Measurements from ENCODE around the gene LMAN1. TPM values are rescaled to one million over a fixed set of nuclear protein-coding genes. Genes with fewer than 3 reads are reported as not detected.

LMAN1 gene
- total RNA-seq, 2 donors from 2014 or later = 57.4 to 72.5 TPM

DNA sequence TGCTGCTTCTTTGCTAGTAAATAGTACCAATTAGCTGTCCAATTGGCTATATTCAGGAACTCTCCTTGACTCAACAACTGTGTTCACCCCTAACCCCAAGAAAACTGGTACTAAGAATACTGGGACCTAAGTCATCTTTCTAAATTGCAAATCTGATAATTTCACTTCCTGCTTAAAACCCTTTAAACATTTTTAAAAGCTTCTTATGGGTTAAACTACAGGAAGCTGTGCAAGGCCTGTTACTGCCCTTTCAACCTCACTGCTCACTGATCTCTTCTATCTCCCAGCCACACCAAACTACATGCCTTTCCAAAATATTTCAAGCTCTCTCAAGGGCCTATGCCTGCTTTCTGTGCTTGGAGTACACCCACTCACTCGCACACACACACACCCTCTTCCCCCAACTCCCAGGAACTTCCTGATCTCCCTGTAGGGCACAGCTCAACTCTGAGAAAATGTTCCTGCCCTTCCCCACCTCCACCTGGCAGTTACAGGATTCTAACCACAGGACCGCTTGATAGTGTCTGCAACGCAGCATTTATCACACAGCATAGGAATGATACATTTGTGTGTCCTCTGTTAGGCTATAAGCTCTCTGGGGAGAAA, 6.7 kb downstream of the LMAN1 start:
- TF ChIP-seq, protein P1, sequence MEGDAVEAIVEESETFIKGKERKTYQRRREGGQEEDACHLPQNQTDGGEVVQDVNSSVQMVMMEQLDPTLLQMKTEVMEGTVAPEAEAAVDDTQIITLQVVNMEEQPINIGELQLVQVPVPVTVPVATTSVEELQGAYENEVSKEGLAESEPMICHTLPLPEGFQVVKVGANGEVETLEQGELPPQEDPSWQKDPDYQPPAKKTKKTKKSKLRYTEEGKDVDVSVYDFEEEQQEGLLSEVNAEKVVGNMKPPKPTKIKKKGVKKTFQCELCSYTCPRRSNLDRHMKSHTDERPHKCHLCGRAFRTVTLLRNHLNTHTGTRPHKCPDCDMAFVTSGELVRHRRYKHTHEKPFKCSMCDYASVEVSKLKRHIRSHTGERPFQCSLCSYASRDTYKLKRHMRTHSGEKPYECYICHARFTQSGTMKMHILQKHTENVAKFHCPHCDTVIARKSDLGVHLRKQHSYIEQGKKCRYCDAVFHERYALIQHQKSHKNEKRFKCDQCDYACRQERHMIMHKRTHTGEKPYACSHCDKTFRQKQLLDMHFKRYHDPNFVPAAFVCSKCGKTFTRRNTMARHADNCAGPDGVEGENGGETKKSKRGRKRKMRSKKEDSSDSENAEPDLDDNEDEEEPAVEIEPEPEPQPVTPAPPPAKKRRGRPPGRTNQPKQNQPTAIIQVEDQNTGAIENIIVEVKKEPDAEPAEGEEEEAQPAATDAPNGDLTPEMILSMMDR (IDR thresholded peaks at IDR 0.05) = no peak
- Histone ChIP-seq H3K27ac (no peak overlapping the region), H3K4me1 (ENCODE audit: control insufficient read depth in 1 of 2, low read depth in 2 of 2) (peaks cover 3 to 10% of the 10 kb centered on the region in 2 donors), H3K36me3 (peaks cover 26% of the 10 kb centered on the region), H3K9me3 (no peaks in the 10 kb centered on the region), H3K27me3 (replicated peaks; ENCODE audit: insufficient read depth) (no peaks in the 10 kb centered on the region), H3K4me3 (no peak overlapping the region)
- DNase-seq (ENCODE audit: low spot score) (no peak), ATAC-seq (ENCODE audit: insufficient number of reproducible peaks, low FRiP score, low read depth) (no peak)

DNA sequence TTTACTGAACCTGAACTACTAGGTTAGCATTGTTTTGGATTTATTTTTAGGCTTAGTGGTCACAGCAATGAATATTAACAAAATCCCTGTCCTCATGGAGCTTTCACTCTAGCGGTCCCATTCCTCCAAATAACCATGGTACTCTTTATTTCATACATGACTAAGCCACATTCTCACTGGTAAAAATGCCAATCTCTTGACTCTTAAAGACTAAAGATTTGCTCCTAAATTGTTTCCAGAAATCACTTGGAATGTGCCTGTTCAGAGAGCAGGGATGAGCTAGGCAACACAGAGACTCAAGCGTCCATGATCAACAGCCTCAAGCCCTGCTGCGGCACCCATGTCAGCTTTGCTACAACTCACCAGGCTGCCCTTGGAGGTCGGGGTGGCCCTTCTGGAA, 13.5 kb downstream of the LMAN1 start:
- TF ChIP-seq, protein P1 (IDR thresholded peaks at IDR 0.05) = no peak
- ATAC-seq (ENCODE audit: insufficient number of reproducible peaks, low FRiP score, low read depth) = no peak
- Histone ChIP-seq H3K4me3 (no peak overlapping the region), H3K4me1 (ENCODE audit: control insufficient read depth in 1 of 2, low read depth in 2 of 2) (no peaks in the 10 kb centered on the region), H3K9me3 (peaks cover 2% of the 10 kb centered on the region), H3K27ac (no peak overlapping the region), H3K36me3 (peaks cover 8% of the 10 kb centered on the region), H3K27me3 (replicated peaks; ENCODE audit: insufficient read depth) (no peaks in the 10 kb centered on the region)
- DNase-seq (ENCODE audit: low spot score) = no peak

DNA sequence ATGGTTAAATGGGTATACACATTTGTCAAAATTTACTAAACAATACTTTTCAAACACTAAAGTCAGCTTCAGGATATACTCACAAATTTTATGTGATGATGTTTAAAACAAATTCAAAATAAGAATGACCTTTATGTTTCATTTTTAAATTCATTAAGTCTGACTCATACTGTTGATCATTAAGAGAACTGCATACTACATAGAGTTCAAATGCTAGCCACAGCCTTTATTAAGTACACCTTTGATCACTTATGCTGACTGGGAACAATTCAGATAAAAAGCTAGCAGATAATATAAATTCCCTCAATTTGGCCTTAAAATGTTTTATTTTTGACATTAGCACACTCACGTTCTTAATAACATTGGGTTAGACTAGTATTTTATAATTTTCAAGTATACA, 14.1 kb downstream of the LMAN1 start:
- DNase-seq (ENCODE audit: low spot score) (no peak), ATAC-seq (ENCODE audit: insufficient number of reproducible peaks, low FRiP score, low read depth) (no peak)
- no peaks in the 10 kb centered on the region for H3K4me1 ChIP-seq (ENCODE audit: control insufficient read depth in 1 of 2, low read depth in 2 of 2)
- no peak overlapping the region for H3K4me3 ChIP-seq
- H3K27me3 ChIP-seq (replicated peaks; ENCODE audit: insufficient read depth) = no peaks in the 10 kb centered on the region
- H3K27ac ChIP-seq = no peak overlapping the region
- peaks cover 11% of the 10 kb centered on the region for H3K36me3 ChIP-seq
- peaks cover 5% of the 10 kb centered on the region for H3K9me3 ChIP-seq
- TF ChIP-seq, protein P1 (IDR thresholded peaks at IDR 0.05) = no peak

DNA sequence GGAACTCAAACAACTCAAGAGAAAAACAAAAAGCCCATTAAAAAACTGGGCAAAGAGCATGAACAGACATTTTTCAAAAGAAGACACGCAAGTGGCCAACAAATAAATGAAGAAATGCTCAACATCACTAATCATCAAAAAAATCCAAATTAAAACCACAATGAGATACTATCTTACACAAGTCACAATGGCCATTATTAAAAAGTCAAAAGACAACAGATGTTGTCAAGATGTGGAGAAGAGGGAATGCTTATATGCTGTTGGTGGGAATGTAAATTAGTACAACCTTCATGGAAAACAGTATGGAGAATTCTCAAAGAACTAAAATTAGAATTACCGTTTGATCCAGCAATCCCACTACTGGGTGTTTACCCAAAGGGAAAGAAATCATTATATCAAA, 15.1 kb downstream of the LMAN1 start:
- Histone ChIP-seq H3K27ac (no peak overlapping the region), H3K9me3 (peaks cover 5% of the 10 kb centered on the region), H3K36me3 (peaks cover 20% of the 10 kb centered on the region), H3K27me3 (replicated peaks; ENCODE audit: insufficient read depth) (no peaks in the 10 kb centered on the region), H3K4me3 (no peak overlapping the region), H3K4me1 (ENCODE audit: control insufficient read depth in 1 of 2, low read depth in 2 of 2) (no peaks in the 10 kb centered on the region)
- DNase-seq (ENCODE audit: low spot score) = no peak
- TF ChIP-seq, protein P1 (IDR thresholded peaks at IDR 0.05) = no peak
- no peak for ATAC-seq (ENCODE audit: insufficient number of reproducible peaks, low FRiP score, low read depth)

DNA sequence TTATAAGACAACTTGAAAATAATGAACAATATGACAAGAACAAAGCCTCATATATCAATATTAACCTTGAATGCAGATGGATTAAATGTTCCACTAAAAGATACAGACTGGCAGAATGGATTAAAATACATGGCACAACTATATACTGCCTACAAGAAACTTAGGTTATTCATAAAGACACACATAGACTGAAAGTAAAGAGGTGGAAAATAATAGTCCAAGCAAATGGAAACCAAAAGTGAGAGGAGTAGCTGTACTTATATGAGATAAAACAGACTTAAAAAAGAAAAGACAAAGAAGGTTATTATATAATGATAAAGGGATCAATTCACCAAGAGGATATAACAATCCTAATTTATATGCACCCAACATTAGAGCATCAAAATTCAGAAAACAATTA, 18.2 kb downstream of the LMAN1 start:
- Histone ChIP-seq H3K9me3 (peaks cover 5% of the 10 kb centered on the region), H3K4me3 (no peak overlapping the region), H3K36me3 (peaks cover 27% of the 10 kb centered on the region), H3K27ac (no peak overlapping the region), H3K27me3 (replicated peaks; ENCODE audit: insufficient read depth) (no peaks in the 10 kb centered on the region), H3K4me1 (ENCODE audit: control insufficient read depth in 1 of 2, low read depth in 2 of 2) (no peaks in the 10 kb centered on the region)
- DNase-seq (ENCODE audit: low spot score) (no peak), ATAC-seq (ENCODE audit: insufficient number of reproducible peaks, low FRiP score, low read depth) (no peak)
- TF ChIP-seq, protein P1 (IDR thresholded peaks at IDR 0.05) = no peak

All from thoracic aorta (tissue), 2 donors.